Measurements from ENCODE around the gene GET3.

DNA sequence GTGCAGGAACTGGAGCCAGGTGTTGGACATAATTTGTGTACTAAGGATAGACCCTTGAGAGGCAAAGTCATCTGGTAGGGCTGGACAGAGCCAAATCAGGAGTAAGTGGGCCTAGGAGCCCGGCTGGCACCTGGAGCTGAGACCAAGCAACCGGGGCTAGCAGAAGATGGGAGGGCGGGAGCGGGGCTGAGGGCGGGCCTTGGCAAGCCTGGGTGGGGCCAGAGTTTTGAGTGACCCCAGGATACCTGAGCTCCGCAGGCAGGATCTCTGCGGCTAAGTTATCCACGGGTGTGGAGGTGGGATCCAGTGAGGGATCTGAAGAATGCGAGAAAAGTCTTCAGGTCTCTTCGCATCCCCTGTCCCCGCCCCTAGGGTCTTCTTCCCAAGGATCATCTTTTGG is 29.9 kb downstream of the GET3 start:
- TF ChIP-seq, protein P1, sequence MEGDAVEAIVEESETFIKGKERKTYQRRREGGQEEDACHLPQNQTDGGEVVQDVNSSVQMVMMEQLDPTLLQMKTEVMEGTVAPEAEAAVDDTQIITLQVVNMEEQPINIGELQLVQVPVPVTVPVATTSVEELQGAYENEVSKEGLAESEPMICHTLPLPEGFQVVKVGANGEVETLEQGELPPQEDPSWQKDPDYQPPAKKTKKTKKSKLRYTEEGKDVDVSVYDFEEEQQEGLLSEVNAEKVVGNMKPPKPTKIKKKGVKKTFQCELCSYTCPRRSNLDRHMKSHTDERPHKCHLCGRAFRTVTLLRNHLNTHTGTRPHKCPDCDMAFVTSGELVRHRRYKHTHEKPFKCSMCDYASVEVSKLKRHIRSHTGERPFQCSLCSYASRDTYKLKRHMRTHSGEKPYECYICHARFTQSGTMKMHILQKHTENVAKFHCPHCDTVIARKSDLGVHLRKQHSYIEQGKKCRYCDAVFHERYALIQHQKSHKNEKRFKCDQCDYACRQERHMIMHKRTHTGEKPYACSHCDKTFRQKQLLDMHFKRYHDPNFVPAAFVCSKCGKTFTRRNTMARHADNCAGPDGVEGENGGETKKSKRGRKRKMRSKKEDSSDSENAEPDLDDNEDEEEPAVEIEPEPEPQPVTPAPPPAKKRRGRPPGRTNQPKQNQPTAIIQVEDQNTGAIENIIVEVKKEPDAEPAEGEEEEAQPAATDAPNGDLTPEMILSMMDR (conservative IDR thresholded peaks at IDR 0.05) = no peak
- TF ChIP-seq ZFX (IDR thresholded peaks at IDR 0.05) = no peak

All from C4-2B (cell line).